MM.1S (cell line): Measurements from ENCODE around the gene ZNF638.

Experiments
- DNase-seq: peaks from one replicate; pipeline ENCODE4 v3.0.0-alpha.2; 2015
- H2AFZ ChIP-seq: fragments of 300-600 bp; sonication (generic); 2 replicates; pipeline ENCODE4 v1.6.0; 2016; ENCODE audit warnings: antibody characterized with exemption, low read length
- H3F3A ChIP-seq: fragments of 300-600 bp; sonication (generic); 2 replicates; pipeline ENCODE4 v1.6.1; 2016; ENCODE audit warnings: mild to moderate bottlenecking, antibody characterized with exemption, low read length, moderate library complexity, mixed read lengths; ENCODE audit not compliant: insufficient read depth
- H3K27ac ChIP-seq: fragments of 300-600 bp; sonication (generic); 2 replicates; pipeline ENCODE4 v1.5.1; 2016; ENCODE audit warnings: mild to moderate bottlenecking, low read length
- H3K27me3 ChIP-seq: fragments of 300-600 bp; sonication (generic); replicated peaks from 2 replicates; pipeline ENCODE4 v1.6.0; 2016; ENCODE audit warnings: low read length; ENCODE audit not compliant: insufficient read depth
- H3K36me3 ChIP-seq: fragments of 300-600 bp; sonication (generic); replicated peaks from 2 replicates; pipeline ENCODE4 v1.6.1; 2016; ENCODE audit warnings: mild to moderate bottlenecking, low read length, mixed read lengths; ENCODE audit not compliant: insufficient read depth
- H3K4me1 ChIP-seq: fragments of 300-600 bp; sonication (generic); 2 replicates; pipeline ENCODE4 v1.6.1; 2016; ENCODE audit warnings: low read length, mixed read lengths
- H3K4me2 ChIP-seq: fragments of 300-600 bp; sonication (generic); 2 replicates; pipeline ENCODE4 v1.6.0; 2016; ENCODE audit warnings: low read depth, low read length
- H3K4me3 ChIP-seq: fragments of 300-600 bp; sonication (generic); 2 replicates; pipeline ENCODE4 v1.5.1; 2016; ENCODE audit warnings: low read length, mixed read lengths
- H3K79me2 ChIP-seq: fragments of 300-600 bp; sonication (generic); 2 replicates; pipeline ENCODE4 v1.6.1; 2016; ENCODE audit warnings: mixed run types, low read length, mixed read lengths
- H3K9ac ChIP-seq: fragments of 300-600 bp; sonication (generic); 2 replicates; pipeline ENCODE4 v1.6.1; 2016; ENCODE audit warnings: low read length, mixed read lengths
- H3K9me2 ChIP-seq: fragments of 300-600 bp; sonication (generic); replicated peaks from 2 replicates; pipeline ENCODE4 v1.6.1; 2016; ENCODE audit warnings: mild to moderate bottlenecking, low read length, mixed read lengths; ENCODE audit not compliant: insufficient read depth
- H3K9me3 ChIP-seq: fragments of 300-600 bp; sonication (generic); replicated peaks from 2 replicates; pipeline ENCODE4 v1.6.1; 2016; ENCODE audit warnings: mild to moderate bottlenecking, low read length, mixed read lengths; ENCODE audit not compliant: insufficient read depth
- H4K20me1 ChIP-seq: fragments of 300-600 bp; sonication (generic); 2 replicates; pipeline ENCODE4 v1.6.1; 2016; ENCODE audit warnings: mild to moderate bottlenecking, low read length, moderate library complexity, mixed read lengths; ENCODE audit not compliant: insufficient read depth
- EZH2 ChIP-seq: fragments of 300-600 bp; sonication (generic); optimal IDR thresholded peaks from 2 replicates; pipeline ENCODE3; 2017; ENCODE audit warnings: low read depth, mild to moderate bottlenecking, antibody characterized with exemption, low read length, mixed read lengths
- EZH2phosphoT487 ChIP-seq: fragments of 300-600 bp; sonication (generic); IDR thresholded peaks from 2 replicates; pipeline ENCODE4 v1.6.1; 2018; ENCODE audit warnings: antibody characterized with exemption, low read length
- TF ChIP-seq, protein P1 (sequence below): fragments of 300-600 bp; sonication (generic); IDR thresholded peaks from 2 replicates; pipeline ENCODE4 v1.5.1; 2016; ENCODE audit warnings: antibody characterized with exemption, low read length, mixed read lengths

ZNF638 gene

GRCh38 chr2:71455011-71455740 is 123.6 kb downstream of the ZNF638 start:
- DNase-seq: no peak
- H3K4me1 ChIP-seq: no peaks in the 10 kb centered on the region
- TF ChIP-seq EZH2phosphoT487 (no peak), EZH2 (no peak)
- TF ChIP-seq, protein P1, sequence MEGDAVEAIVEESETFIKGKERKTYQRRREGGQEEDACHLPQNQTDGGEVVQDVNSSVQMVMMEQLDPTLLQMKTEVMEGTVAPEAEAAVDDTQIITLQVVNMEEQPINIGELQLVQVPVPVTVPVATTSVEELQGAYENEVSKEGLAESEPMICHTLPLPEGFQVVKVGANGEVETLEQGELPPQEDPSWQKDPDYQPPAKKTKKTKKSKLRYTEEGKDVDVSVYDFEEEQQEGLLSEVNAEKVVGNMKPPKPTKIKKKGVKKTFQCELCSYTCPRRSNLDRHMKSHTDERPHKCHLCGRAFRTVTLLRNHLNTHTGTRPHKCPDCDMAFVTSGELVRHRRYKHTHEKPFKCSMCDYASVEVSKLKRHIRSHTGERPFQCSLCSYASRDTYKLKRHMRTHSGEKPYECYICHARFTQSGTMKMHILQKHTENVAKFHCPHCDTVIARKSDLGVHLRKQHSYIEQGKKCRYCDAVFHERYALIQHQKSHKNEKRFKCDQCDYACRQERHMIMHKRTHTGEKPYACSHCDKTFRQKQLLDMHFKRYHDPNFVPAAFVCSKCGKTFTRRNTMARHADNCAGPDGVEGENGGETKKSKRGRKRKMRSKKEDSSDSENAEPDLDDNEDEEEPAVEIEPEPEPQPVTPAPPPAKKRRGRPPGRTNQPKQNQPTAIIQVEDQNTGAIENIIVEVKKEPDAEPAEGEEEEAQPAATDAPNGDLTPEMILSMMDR: no peak
- H3F3A ChIP-seq: no peaks in the 10 kb centered on the region
- H3K4me2 ChIP-seq: no peak overlapping the region
- H3K9ac ChIP-seq: no peak overlapping the region
- no peak overlapping the region for H2AFZ ChIP-seq
- H3K9me2 ChIP-seq: no peaks in the 10 kb centered on the region
- no peaks in the 10 kb centered on the region for H4K20me1 ChIP-seq
- H3K9me3 ChIP-seq: no peaks in the 10 kb centered on the region
- no peak overlapping the region for H3K27ac ChIP-seq
- H3K36me3 ChIP-seq: no peaks in the 10 kb centered on the region
- no peaks in the 10 kb centered on the region for H3K27me3 ChIP-seq
- H3K4me3 ChIP-seq: no peak overlapping the region
- no peaks in the 10 kb centered on the region for H3K79me2 ChIP-seq

GRCh38 chr2:71455741-71456569 is 124.4 kb downstream of the ZNF638 start:
- no peaks in the 10 kb centered on the region for H3K9me2 ChIP-seq
- H2AFZ ChIP-seq: no peak overlapping the region
- no peaks in the 10 kb centered on the region for H3K36me3 ChIP-seq
- H3K4me3 ChIP-seq: no peak overlapping the region
- H3K4me2 ChIP-seq: no peak overlapping the region
- H3K9ac ChIP-seq: no peak overlapping the region
- no peak for DNase-seq
- H3K4me1 ChIP-seq: no peaks in the 10 kb centered on the region
- TF ChIP-seq EZH2 (no peak), EZH2phosphoT487 (no peak)
- TF ChIP-seq, protein P1: no peak
- H3K9me3 ChIP-seq: no peaks in the 10 kb centered on the region
- no peaks in the 10 kb centered on the region for H3F3A ChIP-seq
- no peak overlapping the region for H3K27ac ChIP-seq
- H3K79me2 ChIP-seq: no peaks in the 10 kb centered on the region
- H3K27me3 ChIP-seq: no peaks in the 10 kb centered on the region
- H4K20me1 ChIP-seq: no peaks in the 10 kb centered on the region

DNA sequence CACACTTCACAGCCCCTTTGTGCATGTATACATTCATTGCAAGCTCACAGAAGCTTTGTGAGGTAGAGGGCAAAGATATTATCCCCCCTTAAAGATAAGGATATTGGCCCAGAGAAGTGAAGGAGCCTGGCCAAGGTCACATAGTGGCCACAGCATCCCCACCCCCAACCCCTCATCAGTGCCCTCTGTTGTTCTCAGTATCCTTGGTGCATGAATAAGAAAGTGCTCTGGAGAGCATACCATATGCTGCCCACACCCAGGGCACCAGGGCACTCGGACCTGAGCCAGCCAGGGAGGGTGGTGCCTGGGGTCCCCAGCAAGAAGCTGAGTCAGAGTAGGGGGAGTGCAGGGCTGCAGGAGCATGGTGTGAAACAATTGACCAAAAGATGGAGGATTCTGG is 125.0 kb downstream of the ZNF638 start:
- no peak for DNase-seq
- Histone ChIP-seq H3K27me3 (no peaks in the 10 kb centered on the region), H2AFZ (no peak overlapping the region), H3K9me2 (no peaks in the 10 kb centered on the region), H3K4me3 (no peak overlapping the region), H4K20me1 (no peaks in the 10 kb centered on the region), H3K4me1 (no peaks in the 10 kb centered on the region), H3K27ac (no peak overlapping the region), H3F3A (no peaks in the 10 kb centered on the region), H3K4me2 (no peak overlapping the region), H3K9me3 (no peaks in the 10 kb centered on the region), H3K9ac (no peak overlapping the region), H3K79me2 (no peaks in the 10 kb centered on the region), H3K36me3 (no peaks in the 10 kb centered on the region)
- TF ChIP-seq EZH2 (no peak), EZH2phosphoT487 (no peak)
- TF ChIP-seq, protein P1: no peak
